Anterior cingulate cortex (tissue), 58 donors: ENCODE measurements around the gene KIRREL1.
A peak's percentile ranks its signal among the peaks of the same experiment; 100 is the strongest.

Experiments
- DNase-seq, 58 donors: peaks; one replicate each; lab custom pipeline; 2025; lab: John Stamatoyannopoulos, UW

Gene KIRREL1

DNA sequence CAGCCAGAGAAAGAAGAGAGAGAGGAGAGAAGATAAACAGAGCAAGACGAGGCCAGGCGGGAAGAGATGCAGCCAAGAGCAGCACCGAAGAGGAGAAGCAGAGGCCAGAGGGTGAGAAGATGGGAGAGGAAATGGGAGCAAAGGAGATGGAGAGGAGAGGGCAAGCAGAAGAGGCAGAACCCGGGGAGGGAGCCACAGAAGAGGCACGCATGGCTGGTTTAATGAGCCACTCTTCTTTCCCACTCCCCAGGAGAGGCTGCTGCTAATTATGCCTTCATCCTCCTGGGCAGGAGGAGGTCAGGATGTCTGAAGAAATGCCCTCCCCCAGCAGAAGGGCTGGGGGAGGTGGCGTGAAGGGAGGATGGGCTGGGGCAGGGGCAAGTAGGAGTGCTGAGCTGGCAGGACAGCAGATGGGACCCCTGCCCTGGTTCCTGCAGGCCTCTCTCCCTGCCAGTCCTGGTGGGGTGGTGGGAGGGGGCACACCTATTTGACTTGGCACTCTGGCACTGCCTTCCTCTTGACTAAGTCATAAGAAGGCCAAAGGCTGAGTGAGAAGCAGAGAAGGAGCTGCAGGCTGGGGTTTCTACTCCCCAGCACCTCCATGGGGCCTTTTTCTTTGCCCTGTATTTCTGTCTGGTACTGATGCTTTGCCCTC lies 32.3 kb downstream of the KIRREL1 start:
- no peak for DNase-seq

DNA sequence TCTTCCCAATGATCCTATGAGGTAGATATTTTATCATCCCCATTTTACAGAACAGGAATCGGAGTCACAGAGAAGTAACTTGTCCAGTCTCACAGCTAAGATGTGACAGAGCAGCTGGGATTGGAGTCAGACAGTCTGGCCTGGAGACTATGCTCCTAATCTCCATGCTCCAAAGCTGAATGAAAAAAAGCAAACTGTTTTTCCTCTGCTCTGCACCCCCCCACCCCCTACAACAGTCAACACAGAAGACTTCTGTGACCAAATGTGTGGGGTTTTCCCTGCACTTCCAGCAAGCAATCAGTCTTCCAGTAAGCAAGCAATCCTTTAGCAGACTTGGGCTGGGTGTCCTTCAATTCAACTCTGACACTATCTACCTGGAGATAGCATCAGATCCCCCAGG lies 33.2 kb downstream of the KIRREL1 start:
- no peak for DNase-seq

GRCh38 chr1:158027508-158027907 lies 34.1 kb downstream of the KIRREL1 start:
- DNase-seq, result no peak

DNA sequence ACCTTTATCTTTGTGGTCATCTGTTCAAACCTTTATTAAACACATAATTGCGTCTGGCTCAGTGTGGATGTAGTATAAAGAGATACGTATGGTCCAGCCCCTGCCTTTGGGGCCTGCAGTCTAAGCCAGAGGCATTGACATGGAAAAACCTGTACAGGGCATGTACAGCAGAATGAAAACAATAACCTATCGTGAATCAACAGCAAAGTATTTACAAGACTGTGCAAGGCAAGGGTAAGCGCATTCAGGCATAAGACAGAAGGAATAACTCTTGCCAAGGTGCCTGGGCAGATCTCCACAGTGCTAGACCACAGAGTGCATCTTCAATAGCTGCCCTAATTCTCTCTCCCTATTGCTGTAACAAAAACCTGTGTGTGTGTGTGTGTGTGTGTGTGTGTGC lies 35.5 kb downstream of the KIRREL1 start:
- DNase-seq, result no peak

DNA sequence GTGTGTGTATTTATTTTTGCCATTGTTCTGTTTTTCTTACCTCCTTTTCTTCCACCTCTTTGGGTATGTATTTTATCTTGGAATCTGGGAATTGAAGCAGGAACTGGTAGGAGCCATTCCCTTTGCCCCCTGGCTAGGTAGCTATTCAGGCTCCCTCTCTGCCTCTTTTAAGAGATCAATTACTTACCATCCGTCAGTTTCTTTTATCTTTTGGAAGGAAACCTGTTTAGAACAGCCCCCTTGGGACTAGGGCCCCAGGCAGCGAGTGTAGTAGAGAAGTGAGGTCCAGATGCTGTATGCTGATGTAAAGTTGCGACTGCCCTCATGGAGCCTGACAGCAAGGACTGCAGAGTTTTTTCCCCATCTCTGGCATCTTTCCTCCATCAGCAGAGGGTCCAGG lies 41.6 kb downstream of the KIRREL1 start:
- DNase-seq, result no peak

DNA sequence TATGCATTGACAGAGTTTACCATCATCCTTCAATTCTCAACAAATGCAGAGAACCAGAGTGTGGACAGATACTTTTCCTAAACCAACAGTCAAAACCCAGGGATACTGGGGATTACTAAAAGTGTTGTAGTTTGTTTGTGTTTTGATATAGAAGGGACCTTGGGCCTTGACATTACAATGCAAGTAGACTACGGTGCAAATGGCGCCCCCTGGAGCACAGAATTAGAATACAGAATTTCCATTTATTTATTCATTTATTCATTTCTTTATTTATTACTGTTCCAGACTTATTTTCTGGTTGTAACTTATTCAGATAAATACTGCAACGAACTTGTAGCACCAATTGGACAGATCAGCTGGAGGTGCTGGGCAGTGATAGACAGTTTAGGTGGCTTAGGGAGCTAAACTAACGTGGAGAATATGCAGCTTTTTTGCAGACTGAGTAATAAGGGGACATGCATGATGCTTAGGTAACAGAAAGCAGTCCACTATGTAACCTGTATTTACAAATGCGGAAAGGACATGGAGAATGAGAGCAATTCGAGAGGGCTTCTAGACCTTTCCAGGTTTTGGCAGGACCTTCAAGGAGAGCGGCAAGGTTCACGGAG lies 42.6 kb downstream of the KIRREL1 start:
- DNase-seq, result peak in 3 of 58 donors; percentile 2 to 18 (median 5)

DNA sequence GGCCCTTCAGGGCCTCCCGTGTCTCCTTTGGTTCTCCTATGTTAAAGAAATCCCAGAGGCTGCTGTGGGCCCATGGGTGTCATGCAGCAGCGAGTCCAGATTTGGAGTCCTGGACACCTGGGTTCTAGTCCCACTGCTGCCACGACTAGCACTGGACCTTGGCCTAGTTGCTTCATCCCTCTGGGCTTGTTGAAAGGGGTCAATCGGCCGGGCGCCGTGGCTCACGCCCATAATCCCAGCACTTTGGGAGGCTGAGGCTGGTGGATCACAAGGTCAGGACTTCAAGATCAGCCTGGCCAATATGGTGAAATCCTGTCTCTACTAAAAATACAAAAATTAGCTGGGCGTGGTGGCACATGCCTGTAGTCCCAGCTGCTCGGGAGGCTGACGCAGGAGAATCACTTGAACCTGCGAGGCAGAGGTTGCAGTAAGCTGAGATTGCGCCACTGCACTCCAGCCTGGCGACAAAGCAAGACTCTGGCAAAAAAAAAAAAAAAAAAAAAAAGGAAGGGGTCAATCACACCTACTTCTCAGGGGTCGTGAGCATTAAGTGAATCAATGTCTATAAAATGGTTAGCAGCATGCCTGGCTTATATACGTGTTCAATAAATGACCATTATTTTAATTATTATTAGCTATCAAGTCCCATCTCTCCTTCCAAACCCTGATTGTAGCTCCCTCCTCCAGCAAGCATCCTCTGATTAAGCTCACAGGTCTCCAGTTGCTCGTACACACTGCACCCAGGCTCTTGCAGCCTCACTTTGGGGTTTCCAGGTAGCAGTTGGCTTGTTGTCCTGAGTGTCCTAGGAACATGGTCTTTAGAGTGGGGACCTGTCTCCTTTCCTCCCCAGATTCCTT lies 43.8 kb downstream of the KIRREL1 start:
- no peak for DNase-seq

DNA sequence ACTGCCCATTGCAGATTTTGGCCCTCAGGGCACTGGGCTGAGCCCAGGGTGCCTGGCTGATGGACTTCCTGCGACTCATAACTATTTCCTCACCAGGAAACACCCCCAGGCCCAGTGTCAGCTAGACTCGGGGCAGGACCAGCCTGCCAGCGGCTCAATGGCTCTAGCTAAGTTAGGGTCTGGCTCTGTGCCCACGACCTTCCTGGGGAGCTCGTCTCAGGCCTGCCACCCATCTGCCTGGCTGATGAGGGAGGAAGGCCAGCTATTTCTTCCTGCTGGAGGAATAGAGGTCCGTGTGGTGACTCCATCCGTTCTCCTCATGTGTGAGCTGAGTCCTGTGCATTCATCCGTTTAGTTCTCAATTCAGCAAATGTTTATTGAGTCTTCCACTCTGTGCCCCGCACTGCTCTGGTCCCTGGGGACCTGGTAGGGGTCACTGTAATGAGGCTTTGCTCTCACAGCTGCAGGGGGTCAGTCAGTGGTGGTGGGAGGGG lies 44.5 kb downstream of the KIRREL1 start:
- no peak for DNase-seq

DNA sequence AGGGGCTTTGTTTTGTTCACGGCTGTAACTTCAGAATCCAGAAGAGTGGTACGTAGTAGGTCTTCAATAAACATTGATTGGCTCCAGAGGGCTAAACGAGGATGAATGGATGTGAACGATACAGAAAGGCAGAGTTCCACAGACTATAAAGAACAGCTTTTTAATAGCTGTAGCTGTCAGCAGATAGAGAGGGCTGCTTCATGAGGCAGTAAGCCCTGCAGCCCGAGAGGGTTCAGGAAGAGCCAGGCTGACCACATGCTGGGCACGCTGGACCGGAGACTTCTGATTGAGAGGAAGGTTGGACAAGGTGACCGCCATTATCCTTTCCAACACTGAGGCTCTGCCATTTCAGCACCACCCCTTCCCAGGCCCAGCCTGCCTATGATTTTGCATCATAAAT lies 45.3 kb downstream of the KIRREL1 start:
- no peak for DNase-seq

DNA sequence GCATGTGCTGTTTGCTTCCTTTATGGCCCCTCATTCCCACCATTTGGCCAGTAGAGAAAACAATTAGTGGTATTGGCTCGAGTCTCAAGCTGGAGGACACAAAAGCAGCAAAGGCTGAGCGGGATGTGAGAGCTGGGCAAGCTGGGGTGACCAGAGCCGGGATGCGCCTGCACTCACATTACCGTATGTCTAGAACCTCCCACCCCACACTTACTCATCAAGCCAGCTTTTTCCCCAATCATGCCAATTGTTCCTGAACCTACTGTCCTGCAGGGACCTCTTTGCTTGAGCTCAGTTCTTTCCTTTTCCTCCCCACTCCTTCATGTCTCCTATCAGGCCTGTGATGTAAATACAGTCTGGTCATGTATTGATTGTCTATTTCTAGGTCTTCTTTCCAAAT lies 45.9 kb downstream of the KIRREL1 start:
- DNase-seq, result no peak

GRCh38 chr1:158040323-158040722 lies 46.9 kb downstream of the KIRREL1 start:
- DNase-seq, result no peak

- DNase-seq, result peak in 11 of 58 donors; percentile 6 to 39 (median 13)
Observed at GRCh38 chr1:158043232-158043631, 49.8 kb downstream of the KIRREL1 start.

DNA sequence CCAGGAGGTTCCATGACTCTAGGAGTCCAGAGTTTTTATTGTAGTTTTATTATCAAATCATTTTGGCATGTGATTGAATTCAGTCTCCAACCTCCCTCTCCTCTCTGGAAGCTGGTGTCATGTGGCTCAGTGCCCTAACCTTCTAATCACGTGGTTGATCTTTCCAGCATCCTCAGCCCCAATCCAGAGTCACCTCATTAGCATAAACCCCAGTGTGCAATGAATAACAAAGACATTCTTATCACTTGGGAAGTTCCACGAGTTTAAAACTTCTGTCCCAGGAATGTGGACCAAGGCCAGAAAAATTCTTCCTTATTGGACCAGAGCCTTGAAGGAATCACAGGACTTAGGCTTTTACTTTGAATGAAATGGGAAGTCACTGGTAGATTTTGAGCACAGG lies 52.2 kb downstream of the KIRREL1 start:
- no peak for DNase-seq

DNA sequence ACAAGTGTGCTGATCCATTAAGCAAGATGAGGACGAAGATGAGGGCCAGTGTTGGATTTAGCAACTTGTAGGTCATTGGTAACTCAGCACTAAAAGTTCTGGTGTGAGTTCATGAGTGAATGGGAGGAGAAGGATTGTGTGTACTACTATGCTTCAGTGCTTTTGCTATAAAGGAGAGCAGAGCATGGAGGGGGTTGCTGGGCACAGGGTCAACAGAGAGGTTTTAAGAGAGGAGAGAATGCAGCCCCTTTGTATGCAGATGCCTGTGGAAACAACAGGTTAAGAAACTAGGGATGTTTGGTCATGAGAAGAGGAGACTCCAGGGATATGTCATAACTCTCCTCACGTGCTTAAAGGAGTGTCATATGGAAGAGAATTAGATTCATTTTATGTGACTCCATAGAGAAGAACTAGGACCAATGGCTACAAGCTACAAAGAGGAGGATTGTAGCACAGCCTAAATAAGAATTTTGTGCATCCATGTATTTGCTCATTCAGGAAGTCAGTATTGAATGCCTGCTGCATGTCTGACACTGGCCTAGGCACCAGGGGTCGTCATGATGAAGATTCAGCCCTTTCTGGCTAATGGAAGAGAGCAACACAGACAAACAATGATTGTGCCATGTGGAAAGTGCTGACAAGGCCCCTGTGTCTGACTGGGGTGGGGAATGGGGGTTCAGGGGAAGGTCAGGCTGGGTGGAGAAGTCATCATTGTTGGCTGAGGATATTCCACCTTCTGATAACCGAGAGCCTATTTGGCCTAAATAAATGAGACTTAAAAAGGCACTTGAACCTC lies 53.5 kb downstream of the KIRREL1 start:
- no peak for DNase-seq

- DNase-seq, result peak in 1 of 58 donors; percentile 23
Observed at GRCh38 chr1:158048371-158049067, 55.1 kb downstream of the KIRREL1 start.

- no peak for DNase-seq
Observed at GRCh38 chr1:158049853-158050252, 56.4 kb downstream of the KIRREL1 start.

- no peak for DNase-seq
Observed at GRCh38 chr1:158053276-158053675, 59.8 kb downstream of the KIRREL1 start.

DNA sequence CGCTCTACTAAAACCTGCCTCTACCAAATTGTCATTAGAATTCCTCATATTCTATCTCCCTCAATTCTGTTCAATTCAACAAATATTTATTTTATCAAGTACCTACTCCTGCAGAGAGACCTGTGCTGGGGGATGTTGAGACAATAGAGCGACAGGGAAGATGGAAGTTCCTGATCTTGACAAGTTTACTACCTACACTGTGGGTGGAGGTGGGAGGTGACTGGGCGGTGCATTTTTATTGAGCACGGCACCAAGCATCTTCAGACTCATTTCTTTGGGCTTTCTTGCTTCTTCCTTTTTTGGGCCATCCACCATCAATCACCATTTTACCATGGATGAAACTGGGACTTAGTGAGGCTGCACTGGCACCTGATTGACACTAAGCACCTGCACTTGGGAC lies 61.3 kb downstream of the KIRREL1 start:
- DNase-seq, result no peak

- DNase-seq, result no peak
Observed at GRCh38 chr1:158055854-158056253, 62.4 kb downstream of the KIRREL1 start.

DNA sequence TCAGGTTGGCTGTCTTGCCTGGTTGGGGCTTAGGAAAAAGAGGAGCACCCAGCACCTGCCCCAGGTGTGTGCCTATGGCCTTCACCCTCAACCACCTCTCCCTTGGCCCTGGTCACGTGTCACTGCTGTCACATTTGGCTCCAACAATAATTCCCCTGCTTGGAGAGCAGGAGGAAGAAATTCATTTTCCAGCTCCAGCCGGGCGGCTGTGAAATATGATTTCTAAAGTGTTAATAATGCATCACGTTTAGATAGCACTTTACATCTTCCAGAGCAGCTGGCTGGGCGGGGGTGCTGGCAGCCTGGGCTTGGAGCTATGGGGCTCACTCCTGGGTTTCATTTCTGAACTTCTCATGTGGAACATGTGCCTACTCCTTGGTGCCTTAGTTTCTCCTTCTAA lies 63.1 kb downstream of the KIRREL1 start:
- DNase-seq, result no peak
